ENCODE measurements around the gene STXBP1.
"Not testable (repeated sequence)": the region's sequence is repeated elsewhere in the genome, so short reads cannot be mapped to it uniquely, and the experiment has no call there.

The STXBP1 gene

GRCh38 chr9:127612939-127613582, 984 bp downstream of the STXBP1 start:
- Mint-ChIP-seq H3K36me3 (ENCODE audit: insufficient read depth) (peaks cover 11% of the 10 kb centered on the region), H3K27me3 (peaks cover 27 to 28% of the 10 kb centered on the region in 2 donors), H3K27ac (peak overlapping the region in 1 of 2 donors; percentile 77)

GRCh38 chr9:127613583-127613954, 1.5 kb downstream of the STXBP1 start:
- H3K4me3 Mint-ChIP-seq = peak overlapping the region; percentile 92 to 98
- ATAC-seq (replicated peaks) = no peak
- peaks cover 10% of the 10 kb centered on the region for H3K36me3 Mint-ChIP-seq (ENCODE audit: insufficient read depth)
- DNase-seq = no peak
- peaks cover 27 to 28% of the 10 kb centered on the region in 2 donors for H3K27me3 Mint-ChIP-seq
- H3K9me3 Mint-ChIP-seq = no peaks in the 10 kb centered on the region
- H3K4me1 Mint-ChIP-seq (ENCODE audit: low read depth in 2 of 2) = peaks cover 17 to 28% of the 10 kb centered on the region in 2 donors
- H3K27ac Mint-ChIP-seq = peak overlapping the region in 1 of 2 donors; percentile 77

More at GRCh38 chr9:127612939-127613582, 984 bp downstream of the STXBP1 start:
- no peaks in the 10 kb centered on the region for H3K9me3 Mint-ChIP-seq
- ATAC-seq (replicated peaks) = no peak
- H3K4me1 Mint-ChIP-seq (ENCODE audit: low read depth in 2 of 2) = peaks cover 20 to 29% of the 10 kb centered on the region in 2 donors
- DNase-seq = peak; percentile 11 to 30 (median 24)
- peak overlapping the region; percentile 92 to 98 for H3K4me3 Mint-ChIP-seq

- Mint-ChIP-seq H3K4me3 (no peak overlapping the region), H3K4me1 (ENCODE audit: low read depth in 2 of 2) (peaks cover 17% of the 10 kb centered on the region in 2 donors), H3K9me3 (no peaks in the 10 kb centered on the region), H3K36me3 (ENCODE audit: insufficient read depth) (peaks cover 6% of the 10 kb centered on the region), H3K27me3 (peaks cover 20 to 21% of the 10 kb centered on the region in 2 donors), H3K27ac (no peak overlapping the region)
- no peak for DNase-seq
- ATAC-seq (replicated peaks) = no peak
Observed at GRCh38 chr9:127614961-127615360, 2.9 kb downstream of the STXBP1 start.

DNA sequence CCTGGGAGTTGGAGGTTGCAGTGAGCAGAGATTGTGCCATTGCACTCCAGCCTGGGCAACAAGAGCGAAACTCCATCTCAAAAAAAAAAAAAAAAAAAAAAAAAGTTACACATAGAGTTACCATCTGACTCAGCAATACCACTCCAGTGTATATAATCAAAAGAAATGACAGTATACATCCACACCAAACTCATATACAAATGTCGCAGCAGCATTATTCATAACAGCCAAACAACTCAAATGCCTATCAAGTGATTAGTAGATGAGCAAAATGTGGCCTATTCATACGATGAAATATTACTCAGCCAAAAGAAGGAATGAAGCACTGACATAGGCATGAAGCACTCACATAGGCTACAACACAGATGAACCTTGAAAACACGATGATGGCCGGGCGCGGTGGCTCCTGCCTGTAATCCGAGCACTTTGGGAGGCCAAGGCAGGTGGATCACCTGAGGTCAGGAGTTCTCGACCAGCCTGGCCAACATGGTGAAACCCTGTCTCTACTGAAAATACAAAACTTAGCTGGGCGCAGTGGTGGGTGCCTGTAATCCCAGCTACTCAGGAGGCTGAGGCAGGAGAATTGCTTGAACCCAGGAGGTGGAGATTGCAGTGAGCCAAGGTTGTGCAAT, 9.4 kb downstream of the STXBP1 start:
- H3K9me3 Mint-ChIP-seq; ATAC-seq (replicated peaks); H3K27ac Mint-ChIP-seq; H3K4me3 Mint-ChIP-seq; H3K36me3 Mint-ChIP-seq (ENCODE audit: insufficient read depth); H3K4me1 Mint-ChIP-seq (ENCODE audit: low read depth in 2 of 2); DNase-seq: not testable (repeated sequence)
- H3K27me3 Mint-ChIP-seq = peaks cover 7 to 19% of the 10 kb centered on the region in 2 donors

GRCh38 chr9:127626752-127627493, 14.8 kb downstream of the STXBP1 start:
- Mint-ChIP-seq H3K27me3 (peaks cover 27 to 28% of the 10 kb centered on the region in 2 donors), H3K4me3 (no peak overlapping the region), H3K27ac (no peak overlapping the region), H3K4me1 (ENCODE audit: low read depth in 2 of 2) (peaks cover 0 to 2% of the 10 kb centered on the region in 2 donors), H3K36me3 (ENCODE audit: insufficient read depth) (peaks cover 2% of the 10 kb centered on the region), H3K9me3 (no peaks in the 10 kb centered on the region)
- ATAC-seq (replicated peaks) (no peak), DNase-seq (no peak)

DNA sequence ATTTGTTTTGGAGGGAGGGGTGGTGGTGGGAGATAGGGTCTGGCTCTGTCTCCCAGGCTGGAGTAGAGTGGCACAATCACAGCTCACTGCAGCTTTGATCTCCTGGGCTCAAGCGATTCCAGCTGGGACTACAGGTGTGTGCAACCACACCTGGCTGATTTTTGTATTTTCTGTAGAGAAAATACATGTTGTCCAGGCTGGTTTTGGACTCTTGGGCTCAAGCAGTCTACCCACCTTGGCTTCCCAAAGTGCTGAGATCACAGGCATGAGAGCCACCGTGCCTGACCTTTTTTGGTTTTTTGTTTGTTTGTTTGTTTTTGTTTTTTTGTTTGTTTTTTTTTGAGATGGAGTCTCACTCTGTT, 15.4 kb downstream of the STXBP1 start:
- H3K4me3 Mint-ChIP-seq = no peak overlapping the region
- H3K36me3 Mint-ChIP-seq (ENCODE audit: insufficient read depth) = peaks cover 2% of the 10 kb centered on the region
- ATAC-seq (replicated peaks) (no peak), DNase-seq (no peak)
- peaks cover 0 to 2% of the 10 kb centered on the region in 2 donors for H3K4me1 Mint-ChIP-seq (ENCODE audit: low read depth in 2 of 2)
- H3K9me3 Mint-ChIP-seq = no peaks in the 10 kb centered on the region
- H3K27ac Mint-ChIP-seq = no peak overlapping the region
- H3K27me3 Mint-ChIP-seq = peaks cover 25 to 27% of the 10 kb centered on the region in 2 donors

- Mint-ChIP-seq H3K4me3 (no peak overlapping the region), H3K27ac (peak overlapping the region in 1 of 2 donors; percentile 32), H3K9me3 (no peaks in the 10 kb centered on the region), H3K4me1 (ENCODE audit: low read depth in 2 of 2) (peaks cover 0 to 2% of the 10 kb centered on the region in 2 donors), H3K27me3 (peaks cover 15 to 19% of the 10 kb centered on the region in 2 donors), H3K36me3 (ENCODE audit: insufficient read depth) (peaks cover 2% of the 10 kb centered on the region)
- ATAC-seq (replicated peaks) = no peak
- no peak for DNase-seq
Observed at GRCh38 chr9:127628758-127629467, 16.8 kb downstream of the STXBP1 start.

DNA sequence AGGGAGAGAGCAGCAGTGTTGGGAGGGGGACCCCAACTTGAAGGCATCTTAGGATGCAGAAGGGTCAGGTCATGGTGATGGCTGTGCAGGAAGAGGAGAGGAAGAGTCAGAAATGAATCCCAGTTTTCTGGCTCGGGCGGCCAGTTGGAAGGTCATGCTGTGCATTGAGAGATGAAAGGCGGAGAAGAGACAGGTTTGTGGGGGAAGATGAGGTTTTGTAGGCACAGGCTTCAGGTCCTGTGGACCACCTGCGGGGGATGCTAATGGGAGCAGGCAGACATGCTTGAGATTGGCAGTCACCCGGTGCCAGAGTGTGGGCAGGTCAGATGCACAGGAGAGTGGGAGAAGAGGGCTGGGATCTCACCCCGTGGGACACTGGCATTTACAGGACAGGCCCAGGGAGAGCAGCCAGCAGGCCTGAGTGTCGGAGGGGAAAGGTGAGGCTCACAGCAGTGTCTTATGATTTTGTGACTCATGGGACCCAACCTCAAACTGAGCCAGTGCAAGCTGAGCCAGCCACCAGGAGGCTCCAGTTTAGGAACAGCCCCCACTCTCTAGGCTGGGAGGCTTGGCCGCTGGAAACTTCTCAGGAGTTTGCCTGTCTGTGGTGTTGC, 17.5 kb downstream of the STXBP1 start:
- DNase-seq (no peak), ATAC-seq (replicated peaks) (no peak)
- Mint-ChIP-seq H3K27ac (no peak overlapping the region), H3K4me3 (no peak overlapping the region), H3K36me3 (ENCODE audit: insufficient read depth) (peaks cover 2% of the 10 kb centered on the region), H3K27me3 (peaks cover 15 to 19% of the 10 kb centered on the region in 2 donors), H3K4me1 (ENCODE audit: low read depth in 2 of 2) (peaks cover 0 to 2% of the 10 kb centered on the region in 2 donors), H3K9me3 (no peaks in the 10 kb centered on the region)

DNA sequence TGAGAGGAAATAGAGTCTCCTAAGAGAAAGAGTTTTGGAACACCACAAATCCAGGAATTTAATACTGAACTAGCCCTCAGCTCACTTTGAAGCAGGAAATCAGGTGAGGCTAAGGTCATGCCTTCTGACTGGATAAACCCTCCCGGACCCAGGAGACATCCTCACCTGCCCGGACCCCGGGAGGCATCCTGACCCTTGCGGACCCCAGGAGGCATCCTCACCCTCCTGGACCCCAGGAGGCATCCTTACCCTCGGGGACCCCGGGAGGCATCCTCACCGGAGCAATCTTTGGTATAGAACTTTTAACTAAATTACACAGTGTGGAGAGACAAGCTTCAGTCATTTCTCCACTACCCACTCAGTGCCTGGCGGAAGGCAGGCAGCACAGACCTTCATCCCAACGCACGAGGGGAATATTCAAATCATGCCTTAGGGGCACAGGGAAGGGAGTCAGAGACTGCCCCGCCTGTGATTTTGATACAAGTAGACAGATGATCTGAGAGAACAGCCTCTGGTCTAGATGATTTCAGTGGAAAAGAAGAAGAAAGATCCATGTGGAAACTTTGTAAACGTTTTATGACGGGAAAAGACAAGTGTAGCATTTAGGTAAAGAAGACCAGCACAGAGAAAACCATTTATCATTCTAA, 21.3 kb downstream of the STXBP1 start:
- ATAC-seq (replicated peaks) (no peak), DNase-seq (no peak)
- peaks cover 0 to 2% of the 10 kb centered on the region in 2 donors for H3K4me1 Mint-ChIP-seq (ENCODE audit: low read depth in 2 of 2)
- H3K36me3 Mint-ChIP-seq (ENCODE audit: insufficient read depth) = peaks cover 2% of the 10 kb centered on the region
- peaks cover 11 to 23% of the 10 kb centered on the region in 2 donors for H3K27me3 Mint-ChIP-seq
- no peaks in the 10 kb centered on the region for H3K9me3 Mint-ChIP-seq
- no peak overlapping the region for H3K4me3 Mint-ChIP-seq
- H3K27ac Mint-ChIP-seq = no peak overlapping the region

DNA sequence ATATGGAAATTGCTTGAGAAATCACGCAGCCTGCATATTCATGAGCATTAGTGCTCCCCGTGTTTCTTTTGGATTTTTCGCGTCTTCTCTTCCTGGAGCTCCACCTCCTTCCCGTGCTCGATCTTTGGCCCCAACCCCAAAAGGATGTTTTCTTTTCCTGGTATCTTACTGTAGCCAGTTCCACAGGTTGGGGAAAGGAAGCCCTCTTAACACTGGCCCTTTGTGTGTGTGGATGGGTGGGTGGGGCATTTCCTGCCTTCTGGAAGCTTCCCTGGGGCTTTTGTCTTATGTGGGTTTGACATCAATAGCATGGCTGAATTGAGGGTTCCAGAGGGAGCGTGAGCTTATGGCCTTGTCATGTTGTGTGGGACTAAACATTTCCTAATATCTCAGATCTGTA, 21.9 kb downstream of the STXBP1 start:
- Mint-ChIP-seq H3K27ac (no peak overlapping the region), H3K36me3 (ENCODE audit: insufficient read depth) (peaks cover 2% of the 10 kb centered on the region), H3K4me1 (ENCODE audit: low read depth in 2 of 2) (no peaks in the 10 kb centered on the region), H3K27me3 (peaks cover 7 to 17% of the 10 kb centered on the region in 2 donors), H3K9me3 (no peaks in the 10 kb centered on the region), H3K4me3 (no peak overlapping the region)
- DNase-seq (no peak), ATAC-seq (replicated peaks) (no peak)

GRCh38 chr9:127634698-127635097, 22.6 kb downstream of the STXBP1 start:
- Mint-ChIP-seq H3K9me3 (no peaks in the 10 kb centered on the region), H3K36me3 (ENCODE audit: insufficient read depth) (no peaks in the 10 kb centered on the region), H3K27ac (no peak overlapping the region), H3K4me3 (no peak overlapping the region), H3K4me1 (ENCODE audit: low read depth in 2 of 2) (no peaks in the 10 kb centered on the region), H3K27me3 (peaks cover 0 to 10% of the 10 kb centered on the region in 2 donors)
- no peak for DNase-seq
- no peak for ATAC-seq (replicated peaks)

GRCh38 chr9:127635201-127635735, 23.2 kb downstream of the STXBP1 start:
- Mint-ChIP-seq H3K27me3 (peaks cover 0 to 8% of the 10 kb centered on the region in 2 donors), H3K9me3 (no peaks in the 10 kb centered on the region), H3K4me1 (ENCODE audit: low read depth in 2 of 2) (no peaks in the 10 kb centered on the region), H3K27ac (no peak overlapping the region), H3K4me3 (no peak overlapping the region), H3K36me3 (ENCODE audit: insufficient read depth) (no peaks in the 10 kb centered on the region)
- DNase-seq (no peak), ATAC-seq (replicated peaks) (no peak)

All from effector memory CD8-positive, alpha-beta T cell (primary cell).